A549 (cell line): ENCODE measurements around the gene PIM3. TPM values are rescaled to one million over a fixed set of nuclear protein-coding genes. Genes with fewer than 3 reads are reported as not detected.
A peak's percentile ranks its signal among the peaks of the same experiment; 100 is the strongest.

ENCODE experiments used
- ATAC-seq, 2 experiments: fragments of 200-7000 bp in 1 of 2; fragments of >200 bp in 1 of 2; cut with Nextera tagmentation in 1 of 2; cut with Tn5 transposase in 1 of 2; 3 replicates each; pipeline versions ENCODE4 v1.8.0 to v1.9.1; 2018 to 2020; ENCODE audit warnings: mild to moderate bottlenecking in 1 of 2, moderate library complexity in 1 of 2
- CTCF ChIA-PET: fragments of 300-600 bp; sonication (Branson Sonifier 250); formaldehyde crosslinking; extraction: SDS; loops from one replicate; lab custom pipeline; 2021; ENCODE audit warnings: antibody characterized with exemption, inconsistent platforms; lab: Yijun Ruan, JAX
- POLR2A ChIA-PET: fragments of 350-600 bp; formaldehyde crosslinking; extraction: SDS; loops from one replicate; lab custom pipeline; 2021; ENCODE audit warnings: antibody characterized with exemption, inconsistent platforms; lab: Yijun Ruan, JAX
- DNase-seq, 2 experiments: peaks; one replicate each; pipeline versions ENCODE4 v3.0.0 to v3.0.0-alpha.2; 2011 to 2016; ENCODE audit warnings: low read depth in 1 of 2, low spot score in 1 of 2
- FAIRE-seq: peaks from 2 replicates; lab custom pipeline; 2011; peaks lifted over from hg19 to GRCh38; lab: Jason Lieb, UNC
- H3K27ac ChIP-seq, 2 experiments: fragments of >200 bp; sonication (Bioruptor Twin); formaldehyde crosslinking; 3 replicates each; pipeline ENCODE4 v1.5.1; 2016 to 2017
- H3K4me1 ChIP-seq: fragments of >200 bp; sonication (Bioruptor Twin); formaldehyde crosslinking; 3 replicates; pipeline ENCODE4 v1.6.1; 2016
- H3K4me2 ChIP-seq: fragments of >200 bp; sonication (Bioruptor Twin); formaldehyde crosslinking; 3 replicates; pipeline ENCODE4 v1.6.1; 2016
- H3K4me3 ChIP-seq: fragments of >200 bp; sonication (Bioruptor Twin); formaldehyde crosslinking; 3 replicates; pipeline ENCODE4 v1.5.1; 2016
- H3K9me3 ChIP-seq: fragments of >200 bp; sonication (Bioruptor Twin); formaldehyde crosslinking; 3 replicates; pipeline ENCODE4 v1.6.1; 2016
- ATOH8 ChIP-seq: fragments of 250-450 bp; sonication (Bioruptor Pico); IDR thresholded peaks from 2 replicates; pipeline ENCODE4 v1.5.0; 2020; ENCODE audit warnings: low read depth, mild to moderate bottlenecking, moderate library complexity
- EHMT2 ChIP-seq: fragments of 200-600 bp; sonication (generic); IDR thresholded peaks from 2 replicates; pipeline ENCODE4 v1.6.1; 2016; ENCODE audit warnings: antibody characterized with exemption, low read depth, mild to moderate bottlenecking, moderate library complexity
- EP300 ChIP-seq, 2 experiments: fragments of >200 bp; sonication (Bioruptor Twin); formaldehyde crosslinking; IDR thresholded peaks; 2 replicates in 1 of 2; 3 replicates in 1 of 2; pipeline ENCODE4 v1.6.1; 2016 to 2017
- ESRRA ChIP-seq: fragments of 150-350 bp; IDR thresholded peaks from 2 replicates; pipeline ENCODE4 v1.6.1; 2014; ENCODE audit warnings: mild to moderate bottlenecking, low read length, borderline replicate concordance
- FOXS1 ChIP-seq: fragments of 250-450 bp; sonication (Bioruptor Pico); IDR thresholded peaks from 2 replicates; pipeline ENCODE4 v1.5.0; 2020; ENCODE audit warnings: mild to moderate bottlenecking, moderate library complexity
- GATA3 ChIP-seq: IDR thresholded peaks from 2 replicates; pipeline ENCODE4 v1.6.1; 2012; ENCODE audit warnings: borderline replicate concordance
- HDAC2 ChIP-seq: fragments of 200-600 bp; sonication (generic); IDR thresholded peaks from 2 replicates; pipeline ENCODE4 v1.6.1; 2016
- HES2 ChIP-seq: fragments of >200 bp; sonication (Bioruptor Twin); formaldehyde crosslinking; IDR thresholded peaks from 2 replicates; pipeline ENCODE4 v1.6.1; 2016
- HEYL ChIP-seq: fragments of 250-450 bp; sonication (Bioruptor Pico); IDR thresholded peaks from 2 replicates; pipeline ENCODE4 v1.8.0; 2021; ENCODE audit warnings: mild to moderate bottlenecking, moderate library complexity
- JUNB ChIP-seq: fragments of >200 bp; sonication (Bioruptor Twin); formaldehyde crosslinking; IDR thresholded peaks from 2 replicates; pipeline ENCODE4 v1.6.1; 2016
- KDM1A ChIP-seq: fragments of 200-600 bp; sonication (generic); IDR thresholded peaks from 2 replicates; pipeline ENCODE4 v1.6.1; 2016; ENCODE audit warnings: low read depth, mild to moderate bottlenecking
- KDM5A ChIP-seq: fragments of 200-600 bp; sonication (generic); IDR thresholded peaks from 2 replicates; pipeline ENCODE4 v1.6.1; 2016; ENCODE audit warnings: antibody characterized with exemption, mild to moderate bottlenecking
- MAX ChIP-seq: IDR thresholded peaks from 2 replicates; pipeline ENCODE4 v1.6.1; 2012
- MYC ChIP-seq: IDR thresholded peaks from 2 replicates; pipeline ENCODE4 v1.6.1; 2012; ENCODE audit warnings: mild to moderate bottlenecking, inconsistent platforms, low read length, improper control_type of control experiment, borderline replicate concordance
- NFE2L2 ChIP-seq: fragments of 150-350 bp; conservative IDR thresholded peaks from 2 replicates; pipeline ENCODE4 v1.6.1; 2014; ENCODE audit warnings: low read length
- NPAS2 ChIP-seq: fragments of 250-450 bp; sonication (Bioruptor Pico); IDR thresholded peaks from 2 replicates; pipeline ENCODE4 v1.8.0; 2022; ENCODE audit warnings: mild to moderate bottlenecking, moderate library complexity, borderline replicate concordance
- NR3C1 ChIP-seq: fragments of >200 bp; sonication (Bioruptor Twin); formaldehyde crosslinking; IDR thresholded peaks from 3 replicates; pipeline ENCODE4 v1.6.1; 2017
- PBX3 ChIP-seq: IDR thresholded peaks from 2 replicates; pipeline ENCODE4 v1.6.1; 2012
- RARB ChIP-seq: fragments of 250-450 bp; sonication (Bioruptor Pico); IDR thresholded peaks from 2 replicates; pipeline ENCODE4 v1.8.0; 2021; ENCODE audit warnings: mild to moderate bottlenecking, moderate library complexity
- RNF2 ChIP-seq: fragments of 200-600 bp; sonication (generic); IDR thresholded peaks from 2 replicates; pipeline ENCODE4 v1.6.1; 2016; ENCODE audit warnings: low read depth, mild to moderate bottlenecking, antibody characterized with exemption, moderate library complexity, borderline replicate concordance
- SMC3 ChIP-seq: fragments of >200 bp; sonication (Bioruptor Twin); formaldehyde crosslinking; IDR thresholded peaks from 3 replicates; pipeline ENCODE4 v1.6.1; 2018; ENCODE audit warnings: inconsistent platforms
- USF2 ChIP-seq: fragments of 450-650 bp; IDR thresholded peaks from 2 replicates; pipeline ENCODE4 v1.6.1; 2014; ENCODE audit warnings: antibody characterized with exemption
- WGBS: methylation state at CpG from one replicate; pipeline ENCODE4 v1.1.6; 2017; ENCODE audit errors: missing lambda C conversion rate; 5-methylcytosine and 5-hydroxymethylcytosine counted together
- polyA plus RNA-seq, 4 experiments: library from polyadenylated mRNA; depleted of rRNA in 3 of 4; stranded (reverse); fragments of >200 nt; fragmentation: RNase III in 1 of 4; extraction: RNeasy Plus Mini Kit Qiagen cat#74134 plus additional on column Dnase treatment in 1 of 4; gene quantifications; 2 replicates in 3 of 4; 3 replicates in 1 of 4; pipeline ENCODE4 v1.2.3, GENCODE V29; 2011 to 2017

PIM3 gene
- polyA plus RNA-seq, 2 of the 4 experiments (the other 2 are of a cell fraction), result 4.4 to 11.3 TPM

- 100% methylated on average over 2 of the region's 16 CpGs for WGBS
- TF ChIP-seq PBX3, result no peak
- TF ChIP-seq RNF2, result no peak
- no peak for TF ChIP-seq FOXS1 (CRISPR knock-in tag)
- TF ChIP-seq JUNB, result no peak
- TF ChIP-seq HES2, result no peak
- no peak for TF ChIP-seq HDAC2
- TF ChIP-seq EHMT2, result no peak
- no peak for TF ChIP-seq USF2
- no peak for TF ChIP-seq NR3C1
- ATAC-seq (no peak), FAIRE-seq (no peak), DNase-seq (no peak)
- ChIA-PET CTCF (no interaction called here), POLR2A (interaction anchor here (1.2 kb wide), 1 partner anchor 33 kb away, joined by 4 read pairs; no protein-coding TSS in a partner anchor)
- H3K9me3 ChIP-seq, result no peaks in the 10 kb centered on the region
- H3K4me1 ChIP-seq, result peaks cover 39% of the 10 kb centered on the region
- H3K4me3 ChIP-seq, result no peak overlapping the region
- no peak overlapping the region for H3K4me2 ChIP-seq
- H3K27ac ChIP-seq, result peak overlapping the region; percentile 92 to 96; a peak in 5 of 6 replicates
Measured at GRCh38 chr22:49968831-49969661, 8.5 kb downstream of the PIM3 start.

- DNase-seq (no peak), FAIRE-seq (no peak), ATAC-seq (peak; percentile 2 to 5; a peak in 4 of 6 replicates)
- CTCF ChIA-PET, result no interaction called here
- H3K4me1 ChIP-seq, result peaks cover 31% of the 10 kb centered on the region
- H3K27ac ChIP-seq, result peak overlapping the region; percentile 92 to 96
- 73% methylated on average over 3 of the region's 8 CpGs for WGBS
- TF ChIP-seq RARB (CRISPR knock-in tag) (no peak), KDM1A (peak; percentile 64; the same call in 1 of the 2 replicates), HES2 (no peak)
- H3K4me2 ChIP-seq, result peak overlapping the region; percentile 89
- no peak overlapping the region for H3K4me3 ChIP-seq
- no peaks in the 10 kb centered on the region for H3K9me3 ChIP-seq
- POLR2A ChIA-PET, result no interaction called here
Measured at GRCh38 chr22:49969751-49970527, 9.4 kb downstream of the PIM3 start.

GRCh38 chr22:49970528-49971231 is 10.1 kb downstream of the PIM3 start:
- peak; percentile 51 for FAIRE-seq
- WGBS, result 3% methylated on average over 11 of the region's 32 CpGs
- no peaks in the 10 kb centered on the region for H3K9me3 ChIP-seq
- CTCF ChIA-PET, result interaction anchor here (0.8 to 1.1 kb wide), 2 partner anchors 8 to 38 kb away, joined by 3 to 4 read pairs; no protein-coding TSS in a partner anchor
- H3K4me1 ChIP-seq, result peaks cover 31% of the 10 kb centered on the region
- POLR2A ChIA-PET, result interaction anchor here (0.6 to 2.1 kb wide), 3 partner anchors 9 to 157 kb away, joined by 3 to 13 read pairs (median 3); partner anchors contain the start of gene PIM3
- H3K4me2 ChIP-seq, result peak overlapping the region; percentile 89
- peak overlapping the region; percentile 92 to 96 for H3K27ac ChIP-seq
- DNase-seq, result peak; percentile 80 to 98
- peak overlapping the region; percentile 52 for H3K4me3 ChIP-seq
- ATAC-seq, result peak; percentile 75 to 87
- TF ChIP-seq KDM5A (no peak), ESRRA (no peak), ATOH8 (no peak), USF2 (peak; percentile 94), PBX3 (no peak), NFE2L2 (peak; percentile 65; the same call in 1 of the 2 replicates), NPAS2 (CRISPR knock-in tag) (peak; percentile 54; the same call in 1 of the 2 replicates), MAX (peak; percentile 99), GATA3 (peak; percentile 67), HES2 (no peak), RARB (CRISPR knock-in tag) (no peak), HEYL (CRISPR knock-in tag) (no peak), EP300 (IDR thresholded peaks at IDR 0.05) (peak in 1 of 2 experiments; percentile 49; a peak in 1 of 5 replicates), MYC (peak; percentile 82), FOXS1 (CRISPR knock-in tag) (0 out of 2 replicates have a peak, but pooled peaks have one; percentile 30), SMC3 (no peak)
